ENCODE results near the gene BCL7B. TPM values are rescaled to one million over a fixed set of nuclear protein-coding genes. Genes with fewer than 3 reads are reported as not detected.

Gene BCL7B
- total RNA-seq, 5 donors from 2014 or later (not counting 1 experiment from before 2014, with no cell fraction given), result 56.3 to 106 (median 63.8) TPM

DNA sequence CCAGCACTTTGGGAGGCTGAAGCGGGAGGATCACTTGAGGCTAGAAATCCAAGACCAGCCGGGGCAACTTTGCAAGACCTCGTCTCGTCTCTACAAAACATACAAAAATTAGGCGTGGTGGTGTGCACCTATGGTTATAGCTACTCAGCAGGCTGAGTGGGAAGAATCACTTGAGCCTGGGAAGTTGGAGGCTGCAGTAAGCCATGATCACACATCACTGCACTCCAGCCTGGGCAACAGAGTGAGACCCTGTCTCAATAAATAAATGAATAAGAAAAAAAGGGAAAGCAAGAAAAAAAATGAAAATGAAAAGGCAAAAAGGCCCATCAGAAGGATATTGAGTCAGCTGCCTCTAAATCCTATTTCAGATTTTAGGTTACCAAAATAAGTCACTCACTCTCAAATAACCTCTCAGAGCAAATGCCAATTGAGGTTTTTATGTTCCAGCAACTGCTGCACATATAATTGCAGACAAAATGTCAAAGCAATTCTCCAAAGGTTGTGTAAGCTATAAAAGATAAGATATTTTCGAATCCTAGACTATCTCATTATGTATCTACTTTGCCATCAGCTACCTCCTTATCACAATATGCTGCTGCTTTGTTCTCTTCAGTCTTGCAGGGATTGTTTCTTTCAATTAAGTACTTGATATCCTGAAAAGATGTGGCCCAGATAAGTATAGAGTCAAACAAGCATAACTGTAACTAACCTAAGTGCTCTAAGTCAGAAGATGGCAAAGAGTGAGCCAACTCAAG lies 40.1 kb downstream of the BCL7B start:
- peaks cover 20 to 43% of the 10 kb centered on the region in 2 experiments for H3K4me1 ChIP-seq (ENCODE audit: control insufficient read depth in 1 of 2, extremely low read depth in 1 of 2, insufficient read depth in 2 of 2, low read length in 2 of 2)
- no peak overlapping the region for H3K4me3 ChIP-seq (ENCODE audit: control insufficient read depth in 1 of 2, extremely low read depth in 1 of 2, low read length in 1 of 2)
- Mint-ChIP-seq H3K27me3 (no peaks in the 10 kb centered on the region), H3K4me3 (peak overlapping the region in 2 of 3 donors; percentile 25 to 28), H3K36me3 (peaks cover 27% of the 10 kb centered on the region), H3K27ac (peak overlapping the region in 1 of 2 donors; percentile 52), H3K9me3 (no peaks in the 10 kb centered on the region), H3K4me1 (peaks cover 61 to 65% (median 63%) of the 10 kb centered on the region in 3 donors)
- no peaks in the 10 kb centered on the region for H3K9me3 ChIP-seq
- no peak for ATAC-seq (replicated peaks in 1 of 4)
- ChIA-PET CTCF (no interaction called here), POLR2A (no interaction called here)
- no CpG with 5 or more reads among the region's 6 CpGs for WGBS (ENCODE audit: insufficient coverage)
- no peak for DNase-seq
- H3K27me3 ChIP-seq (replicated peaks in 1 of 2; ENCODE audit: control insufficient read depth in 2 of 2, extremely low read depth in 1 of 2, insufficient read depth in 2 of 2, low read length in 1 of 2), result no peaks in the 10 kb centered on the region
- H3K27ac ChIP-seq (ENCODE audit: low read length), result no peak overlapping the region
- peaks cover 3 to 39% of the 10 kb centered on the region in 2 donors for H3K36me3 ChIP-seq (ENCODE audit: control insufficient read depth in 2 of 2, extremely low read depth in 1 of 2, insufficient read depth in 1 of 2, low read length in 1 of 2)

DNA sequence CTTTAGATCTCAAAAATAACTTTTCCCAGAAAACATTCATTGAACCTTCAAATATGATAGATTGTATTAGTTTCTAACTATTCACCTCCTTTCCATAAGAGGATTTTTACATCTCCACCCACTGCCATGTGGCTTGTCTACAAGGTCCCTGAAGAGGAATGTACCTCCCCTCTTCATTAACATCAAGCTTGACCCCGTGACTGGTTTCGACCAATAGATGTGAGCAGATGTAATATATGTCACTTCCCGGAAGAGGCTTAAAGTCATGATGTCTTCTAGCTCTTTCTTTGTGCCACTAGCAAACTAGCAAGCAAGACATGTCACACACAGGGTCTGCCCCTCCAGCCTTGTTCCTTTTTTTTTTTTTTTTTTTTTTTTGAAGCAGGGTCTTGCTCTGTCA lies 42.3 kb downstream of the BCL7B start:
- CTCF ChIA-PET, result interaction anchor here in 1 of 2 donors (0.6 kb wide), 1 partner anchor 63 kb away, joined by 5 read pairs; the partner anchor contains the start of gene TBL2
- peak in 2 of 35 experiments; percentile 12 to 22 for DNase-seq
- Mint-ChIP-seq H3K4me3 (no peak overlapping the region), H3K27me3 (no peaks in the 10 kb centered on the region), H3K27ac (no peak overlapping the region), H3K9me3 (no peaks in the 10 kb centered on the region), H3K36me3 (peaks cover 30% of the 10 kb centered on the region), H3K4me1 (peaks cover 53 to 61% (median 57%) of the 10 kb centered on the region in 3 donors)
- ATAC-seq (replicated peaks in 1 of 4), result peak in 1 of 4 experiments; percentile 52
- H3K27me3 ChIP-seq (replicated peaks in 1 of 2; ENCODE audit: control insufficient read depth in 2 of 2, extremely low read depth in 1 of 2, insufficient read depth in 2 of 2, low read length in 1 of 2), result no peaks in the 10 kb centered on the region
- no peak overlapping the region for H3K27ac ChIP-seq (ENCODE audit: low read length)
- no CpG with 5 or more reads among the region's 3 CpGs for WGBS (ENCODE audit: insufficient coverage)
- H3K36me3 ChIP-seq (ENCODE audit: control insufficient read depth in 2 of 2, extremely low read depth in 1 of 2, insufficient read depth in 1 of 2, low read length in 1 of 2), result peaks cover 9 to 45% of the 10 kb centered on the region in 2 donors
- H3K4me3 ChIP-seq (ENCODE audit: control insufficient read depth in 1 of 2, extremely low read depth in 1 of 2, low read length in 1 of 2), result no peak overlapping the region
- peaks cover 13 to 38% of the 10 kb centered on the region in 2 experiments for H3K4me1 ChIP-seq (ENCODE audit: control insufficient read depth in 1 of 2, extremely low read depth in 1 of 2, insufficient read depth in 2 of 2, low read length in 2 of 2)
- POLR2A ChIA-PET, result interaction anchor here (0.5 to 0.6 kb wide), 2 partner anchors 23 to 44 kb away, joined by 3 read pairs; no protein-coding TSS in a partner anchor
- H3K9me3 ChIP-seq, result no peaks in the 10 kb centered on the region

GRCh38 chr7:73512018-73512780 lies 45.3 kb downstream of the BCL7B start:
- no CpG with 5 or more reads among the region's 8 CpGs for WGBS (ENCODE audit: insufficient coverage)
- peaks cover 24 to 39% (median 30%) of the 10 kb centered on the region in 3 donors for H3K4me1 Mint-ChIP-seq

DNA sequence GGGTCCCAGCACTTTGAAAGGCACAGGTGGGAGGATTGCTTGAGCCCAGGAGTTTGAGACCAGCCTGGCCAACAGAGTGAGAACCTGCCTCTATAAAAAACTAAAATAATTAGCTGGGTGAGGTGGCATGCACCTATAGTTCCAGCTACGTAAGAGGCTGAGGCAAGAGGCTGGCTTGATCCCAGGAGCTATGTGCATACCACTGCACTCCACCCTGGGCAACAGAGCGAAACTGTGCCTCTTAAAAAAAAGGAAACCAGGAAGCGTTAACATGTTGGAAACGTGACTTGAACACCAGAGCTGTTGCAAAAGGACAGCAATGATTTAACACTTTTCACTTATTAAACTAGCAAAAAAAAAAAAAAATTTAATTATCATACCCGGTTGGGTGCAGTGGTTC lies 48.0 kb downstream of the BCL7B start:
- no peaks in the 10 kb centered on the region for H3K27me3 Mint-ChIP-seq
- no peaks in the 10 kb centered on the region for H3K9me3 Mint-ChIP-seq
- 100% methylated on average over 2 of the region's 5 CpGs for WGBS (ENCODE audit: insufficient coverage)
- no peak overlapping the region for H3K27ac Mint-ChIP-seq
- no peak overlapping the region for H3K4me3 ChIP-seq (ENCODE audit: control insufficient read depth in 1 of 2, extremely low read depth in 1 of 2, low read length in 1 of 2)
- H3K4me1 Mint-ChIP-seq, result peaks cover 25 to 37% (median 27%) of the 10 kb centered on the region in 3 donors
- H3K36me3 ChIP-seq (ENCODE audit: control insufficient read depth in 2 of 2, extremely low read depth in 1 of 2, insufficient read depth in 1 of 2, low read length in 1 of 2), result peaks cover 10 to 65% of the 10 kb centered on the region in 2 donors
- H3K27ac ChIP-seq (ENCODE audit: low read length), result no peak overlapping the region
- H3K9me3 ChIP-seq, result no peaks in the 10 kb centered on the region
- H3K4me1 ChIP-seq (ENCODE audit: control insufficient read depth in 1 of 2, extremely low read depth in 1 of 2, insufficient read depth in 2 of 2, low read length in 2 of 2), result peaks cover 0 to 11% of the 10 kb centered on the region in 2 experiments
- H3K4me3 Mint-ChIP-seq, result no peak overlapping the region
- ATAC-seq (replicated peaks in 1 of 4) (no peak), DNase-seq (no peak)
- ChIA-PET CTCF (interaction anchor here in 1 of 2 donors (0.7 kb wide), 1 partner anchor 23 kb away, joined by 4 read pairs; no protein-coding TSS in a partner anchor), POLR2A (no interaction called here)
- H3K27me3 ChIP-seq (replicated peaks in 1 of 2; ENCODE audit: control insufficient read depth in 2 of 2, extremely low read depth in 1 of 2, insufficient read depth in 2 of 2, low read length in 1 of 2), result no peaks in the 10 kb centered on the region
- peaks cover 37% of the 10 kb centered on the region for H3K36me3 Mint-ChIP-seq

More at GRCh38 chr7:73512018-73512780, 45.3 kb downstream of the BCL7B start:
- ATAC-seq (replicated peaks in 1 of 4) (no peak), DNase-seq (no peak)
- H3K27me3 Mint-ChIP-seq, result no peaks in the 10 kb centered on the region
- Histone ChIP-seq H3K27me3 (replicated peaks in 1 of 2; ENCODE audit: control insufficient read depth in 2 of 2, extremely low read depth in 1 of 2, insufficient read depth in 2 of 2, low read length in 1 of 2) (no peaks in the 10 kb centered on the region), H3K36me3 (ENCODE audit: control insufficient read depth in 2 of 2, extremely low read depth in 1 of 2, insufficient read depth in 1 of 2, low read length in 1 of 2) (peaks cover 13 to 60% of the 10 kb centered on the region in 2 donors), H3K4me1 (ENCODE audit: control insufficient read depth in 1 of 2, extremely low read depth in 1 of 2, insufficient read depth in 2 of 2, low read length in 2 of 2) (peaks cover 0 to 23% of the 10 kb centered on the region in 2 experiments), H3K4me3 (ENCODE audit: control insufficient read depth in 1 of 2, extremely low read depth in 1 of 2, low read length in 1 of 2) (no peak overlapping the region), H3K9me3 (no peaks in the 10 kb centered on the region), H3K27ac (ENCODE audit: low read length) (no peak overlapping the region)
- ChIA-PET CTCF (interaction anchor here in 1 of 2 donors (0.8 to 1.1 kb wide), 2 partner anchors 10 to 55 kb away, joined by 3 read pairs; partner anchors contain the start of gene BAZ1B), POLR2A (interaction anchor here (0.5 to 0.6 kb wide), 3 partner anchors 10 to 66 kb away, joined by 3 to 5 read pairs (median 5); partner anchors contain the start of gene TBL2 (in 1 of the 2))
- no peak overlapping the region for H3K27ac Mint-ChIP-seq
- H3K9me3 Mint-ChIP-seq, result no peaks in the 10 kb centered on the region
- no peak overlapping the region for H3K4me3 Mint-ChIP-seq
- H3K36me3 Mint-ChIP-seq, result peaks cover 31% of the 10 kb centered on the region

- H3K27me3 Mint-ChIP-seq, result no peaks in the 10 kb centered on the region
- H3K36me3 ChIP-seq (ENCODE audit: control insufficient read depth in 2 of 2, extremely low read depth in 1 of 2, insufficient read depth in 1 of 2, low read length in 1 of 2), result peaks cover 10 to 73% of the 10 kb centered on the region in 2 donors
These were observed 49.9 kb downstream of the BCL7B start for GRCh38 chr7:73507556-73507955.

DNA sequence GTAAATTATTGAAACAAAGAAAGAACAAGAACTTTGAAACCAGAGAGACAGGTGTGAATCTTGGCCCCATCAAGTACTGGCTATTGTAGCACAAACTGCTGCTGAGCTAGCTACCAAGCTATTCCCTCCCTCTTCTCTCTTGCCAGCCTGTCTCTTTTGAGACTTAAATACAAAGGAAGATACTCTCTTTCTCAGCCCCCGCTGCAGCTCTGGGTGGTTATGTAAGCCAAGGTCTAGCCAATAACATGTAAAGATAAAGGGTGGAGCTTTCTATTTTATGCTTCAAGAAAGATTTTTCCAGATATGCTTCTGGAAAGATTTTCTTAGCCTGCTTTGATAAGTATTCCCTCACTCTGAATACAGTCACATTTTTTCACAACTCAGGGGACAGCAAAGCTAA lies 52.6 kb downstream of the BCL7B start:
- peak overlapping the region in 1 of 2 donors; percentile 5 for H3K27ac Mint-ChIP-seq
- no peaks in the 10 kb centered on the region for H3K27me3 Mint-ChIP-seq
- H3K4me3 Mint-ChIP-seq, result no peak overlapping the region
- Histone ChIP-seq H3K36me3 (ENCODE audit: control insufficient read depth in 2 of 2, extremely low read depth in 1 of 2, insufficient read depth in 1 of 2, low read length in 1 of 2) (peaks cover 11 to 84% of the 10 kb centered on the region in 2 donors), H3K27ac (ENCODE audit: low read length) (no peak overlapping the region), H3K4me3 (ENCODE audit: control insufficient read depth in 1 of 2, extremely low read depth in 1 of 2, low read length in 1 of 2) (no peak overlapping the region), H3K4me1 (ENCODE audit: control insufficient read depth in 1 of 2, extremely low read depth in 1 of 2, insufficient read depth in 2 of 2, low read length in 2 of 2) (no peaks in the 10 kb centered on the region), H3K27me3 (replicated peaks in 1 of 2; ENCODE audit: control insufficient read depth in 2 of 2, extremely low read depth in 1 of 2, insufficient read depth in 2 of 2, low read length in 1 of 2) (no peaks in the 10 kb centered on the region), H3K9me3 (no peaks in the 10 kb centered on the region)
- DNase-seq, result no peak
- CTCF ChIA-PET, result interaction anchor here in 1 of 2 donors (0.5 to 0.8 kb wide), 2 partner anchors 45 to 224 kb away, joined by 3 to 4 read pairs; no protein-coding TSS in a partner anchor
- no peaks in the 10 kb centered on the region for H3K9me3 Mint-ChIP-seq
- ATAC-seq (replicated peaks in 1 of 4), result no peak
- WGBS (ENCODE audit: insufficient coverage), result no CpG with 5 or more reads among the region's 1 CpG
- H3K4me1 Mint-ChIP-seq, result peaks cover 6 to 18% (median 16%) of the 10 kb centered on the region in 3 donors
- peaks cover 47% of the 10 kb centered on the region for H3K36me3 Mint-ChIP-seq
- POLR2A ChIA-PET, result interaction anchor here in 1 of 2 donors (1.6 kb wide), 1 partner anchor 18 kb away, joined by 8 read pairs; the partner anchor contains the start of gene BAZ1B

More at GRCh38 chr7:73507556-73507955, 49.9 kb downstream of the BCL7B start:
- H3K27ac Mint-ChIP-seq, result no peak overlapping the region
- DNase-seq, result no peak
- no peaks in the 10 kb centered on the region for H3K27me3 ChIP-seq (replicated peaks in 1 of 2; ENCODE audit: control insufficient read depth in 2 of 2, extremely low read depth in 1 of 2, insufficient read depth in 2 of 2, low read length in 1 of 2)
- no peak for ATAC-seq (replicated peaks in 1 of 4)
- POLR2A ChIA-PET, result interaction anchor here in 1 of 2 donors (0.5 kb wide), 1 partner anchor 1171 kb away, joined by 6 read pairs; no protein-coding TSS in a partner anchor
- H3K4me1 Mint-ChIP-seq, result peaks cover 14 to 25% (median 16%) of the 10 kb centered on the region in 3 donors
- WGBS (ENCODE audit: insufficient coverage), result no CpG with 5 or more reads among the region's 2 CpGs
- peaks cover 44% of the 10 kb centered on the region for H3K36me3 Mint-ChIP-seq
- no peaks in the 10 kb centered on the region for H3K9me3 ChIP-seq
- H3K4me1 ChIP-seq (ENCODE audit: control insufficient read depth in 1 of 2, extremely low read depth in 1 of 2, insufficient read depth in 2 of 2, low read length in 2 of 2), result peaks cover 0 to 2% of the 10 kb centered on the region in 2 experiments
- H3K27ac ChIP-seq (ENCODE audit: low read length), result no peak overlapping the region
- no peak overlapping the region for H3K4me3 ChIP-seq (ENCODE audit: control insufficient read depth in 1 of 2, extremely low read depth in 1 of 2, low read length in 1 of 2)
- no peaks in the 10 kb centered on the region for H3K9me3 Mint-ChIP-seq
- H3K4me3 Mint-ChIP-seq, result no peak overlapping the region
- CTCF ChIA-PET, result interaction anchor here in 1 of 2 donors (0.6 kb wide), 1 partner anchor 34 kb away, joined by 5 read pairs; no protein-coding TSS in a partner anchor

All from T-cell (primary cell).